ENCODE results near the gene KISS1.

Gene KISS1

GRCh38 chr1:204190212-204191211 lies 5.8 kb downstream of the KISS1 start:
- DNase-seq = no peak

- DNase-seq = no peak
Observed at GRCh38 chr1:204188959-204189639, 7.2 kb downstream of the KISS1 start.

GRCh38 chr1:204186597-204186996 lies 9.7 kb downstream of the KISS1 start:
- no peak for DNase-seq

- DNase-seq = no peak
Observed at GRCh38 chr1:204181116-204181515, 15.2 kb downstream of the KISS1 start.

GRCh38 chr1:204180133-204180532 lies 16.2 kb downstream of the KISS1 start:
- no peak for DNase-seq

GRCh38 chr1:204178487-204179281 lies 17.6 kb downstream of the KISS1 start:
- DNase-seq = no peak

- DNase-seq = no peak
Observed at GRCh38 chr1:204177133-204177532, 19.2 kb downstream of the KISS1 start.

GRCh38 chr1:204176049-204176448 lies 20.2 kb downstream of the KISS1 start:
- no peak for DNase-seq

GRCh38 chr1:204174958-204175357 lies 21.3 kb downstream of the KISS1 start:
- no peak for DNase-seq

- DNase-seq = no peak
Observed at GRCh38 chr1:204172404-204173029, 23.8 kb downstream of the KISS1 start.

- DNase-seq = no peak
Observed at GRCh38 chr1:204171751-204172178, 24.5 kb downstream of the KISS1 start.

GRCh38 chr1:204170494-204171155 lies 25.7 kb downstream of the KISS1 start:
- DNase-seq = no peak

GRCh38 chr1:204169858-204170257 lies 26.4 kb downstream of the KISS1 start:
- DNase-seq = no peak

- no peak for DNase-seq
Observed at GRCh38 chr1:204167730-204168129, 28.6 kb downstream of the KISS1 start.

GRCh38 chr1:204166219-204166618 lies 30.1 kb downstream of the KISS1 start, which contains the start of gene REN:
Gene REN, minus strand, starts transcription at chr1:204166337. Its CDS starts 44 bp downstream, at chr1:204166293.
- no peak for DNase-seq

GRCh38 chr1:204162494-204163074 lies 33.7 kb downstream of the KISS1 start:
- DNase-seq = peak; percentile 79

- DNase-seq = no peak
Observed at GRCh38 chr1:204161609-204162493, 34.4 kb downstream of the KISS1 start.

GRCh38 chr1:204157962-204158361 lies 38.3 kb downstream of the KISS1 start:
- DNase-seq = no peak

GRCh38 chr1:204155881-204156280 lies 40.4 kb downstream of the KISS1 start:
- no peak for DNase-seq

GRCh38 chr1:204154568-204155255 lies 41.6 kb downstream of the KISS1 start:
- DNase-seq = no peak

All from activated T-cell treated with anti-CD3 and anti-CD28 coated beads for 4 hours (primary cell).